SK-N-SH (cell line): ENCODE measurements around the gene ZNF735.

Experiments used
- CTCF ChIP-seq: fragments of 200-600 bp; sonication (generic); IDR thresholded peaks from 2 replicates; pipeline ENCODE4 v1.6.1; 2017; ENCODE audit warnings: antibody characterized with exemption, mild to moderate bottlenecking, moderate library complexity
- EP300 ChIP-seq, 2 experiments: IDR thresholded peaks; 2 replicates each; pipeline versions ENCODE4 v1.4.0 to v1.6.1; 2012; ENCODE audit warnings: borderline replicate concordance in 1 of 2, low read depth in 1 of 2, low read length in 1 of 2
- EZH2phosphoT487 ChIP-seq: fragments of 200-600 bp; sonication (generic); IDR thresholded peaks from 2 replicates; pipeline ENCODE4 v1.6.1; 2017; ENCODE audit warnings: low read depth, mixed run types, mild to moderate bottlenecking, antibody characterized with exemption, moderate library complexity, borderline replicate concordance
- MAX ChIP-seq: IDR thresholded peaks from 2 replicates; pipeline ENCODE4 v1.4.0; 2012; ENCODE audit warnings: low read depth
- RCOR1 ChIP-seq: fragments of 150-350 bp; IDR thresholded peaks from 2 replicates; pipeline ENCODE4 v1.6.1; 2017; ENCODE audit warnings: antibody characterized with exemption, low read length
- RFX5 ChIP-seq: IDR thresholded peaks from 2 replicates; pipeline ENCODE4 v1.6.1; 2012; ENCODE audit warnings: mild to moderate bottlenecking, improper control_type of control experiment, low read length
- SIN3A ChIP-seq: IDR thresholded peaks from 2 replicates; pipeline ENCODE4 v1.6.1; 2012; ENCODE audit warnings: low read depth, mild to moderate bottlenecking, low read length, moderate library complexity, borderline replicate concordance
- SMC3 ChIP-seq: IDR thresholded peaks from 2 replicates; pipeline ENCODE4 v1.6.1; 2012; ENCODE audit warnings: low read depth, low read length, improper control_type of control experiment
- USF1 ChIP-seq: IDR thresholded peaks from 2 replicates; pipeline ENCODE4 v1.4.0; 2012; ENCODE audit warnings: low read depth, borderline replicate concordance
- YY1 ChIP-seq: IDR thresholded peaks from 2 replicates; pipeline ENCODE4 v1.4.0; 2012; ENCODE audit warnings: low read depth, mild to moderate bottlenecking
- ZBTB33 ChIP-seq: IDR thresholded peaks from 2 replicates; pipeline ENCODE4 v1.4.0; 2012; ENCODE audit warnings: low read depth, borderline replicate concordance

GRCh38 chr7:64181586-64181985 lies 25.4 kb upstream of the ZNF735 start:
- TF ChIP-seq CTCF = no peak
- no peak for TF ChIP-seq USF1
- no peak for TF ChIP-seq EP300 (IDR thresholded peaks at IDR 0.05; ENCODE audit: borderline replicate concordance in 1 of 2, low read depth in 1 of 2, low read length in 1 of 2)
- no peak for TF ChIP-seq ZBTB33
- no peak for TF ChIP-seq RCOR1
- no peak for TF ChIP-seq EZH2phosphoT487
- no peak for TF ChIP-seq MAX
- no peak for TF ChIP-seq YY1
- TF ChIP-seq SIN3A = no peak
- TF ChIP-seq RFX5 = no peak
- no peak for TF ChIP-seq SMC3
